Liver (tissue), 3 donors: ENCODE measurements around the gene OR13A1.

ENCODE experiments used
- EGR1 ChIP-seq, 2 donors: IDR thresholded peaks; 2 replicates each; pipeline ENCODE4 v1.6.1; 2016 to 2018; ENCODE audit warnings: antibody characterized with exemption in 2 of 2, low read depth in 2 of 2
- FOXA2 ChIP-seq: IDR thresholded peaks from 2 replicates; pipeline ENCODE4 v1.6.1; 2016; ENCODE audit warnings: antibody characterized with exemption
- GABPA ChIP-seq, 2 donors: IDR thresholded peaks in 1 of 2; conservative IDR thresholded peaks in 1 of 2; 2 replicates each; pipeline ENCODE4 v1.6.1; 2016; ENCODE audit warnings: antibody characterized with exemption in 2 of 2, mild to moderate bottlenecking in 1 of 2, moderate library complexity in 1 of 2
- HNF4G ChIP-seq: IDR thresholded peaks from 2 replicates; pipeline ENCODE4 v1.6.1; 2016; ENCODE audit warnings: antibody characterized with exemption
- JUND ChIP-seq, 2 donors: IDR thresholded peaks; 2 replicates each; pipeline ENCODE4 v1.6.1; 2016; ENCODE audit warnings: antibody characterized with exemption in 2 of 2
- MAX ChIP-seq: IDR thresholded peaks from 2 replicates; pipeline ENCODE4 v1.6.1; 2016; ENCODE audit warnings: antibody characterized with exemption
- NR2F2 ChIP-seq: IDR thresholded peaks from 2 replicates; pipeline ENCODE4 v1.6.1; 2016; ENCODE audit warnings: antibody characterized with exemption
- TAF1 ChIP-seq: conservative IDR thresholded peaks from 2 replicates; pipeline ENCODE4 v1.6.1; 2016; ENCODE audit warnings: antibody characterized with exemption, mild to moderate bottlenecking
- ZBTB33 ChIP-seq: IDR thresholded peaks from 2 replicates; pipeline ENCODE4 v1.6.1; 2016; ENCODE audit warnings: antibody characterized with exemption
- TF ChIP-seq, protein P1 (sequence below): fragments of 150-350 bp; IDR thresholded peaks from 2 replicates; pipeline ENCODE4 v1.5.1; 2017; ENCODE audit warnings: improper control_type of control experiment, low read depth, low read length; ENCODE audit not compliant: missing input control
- TF ChIP-seq, protein P2 (sequence below): IDR thresholded peaks from 2 replicates; pipeline ENCODE4 v1.6.1; 2016; ENCODE audit warnings: antibody characterized with exemption, mild to moderate bottlenecking
- donor health status: healthy.
- donor health status: healthy.

DNA sequence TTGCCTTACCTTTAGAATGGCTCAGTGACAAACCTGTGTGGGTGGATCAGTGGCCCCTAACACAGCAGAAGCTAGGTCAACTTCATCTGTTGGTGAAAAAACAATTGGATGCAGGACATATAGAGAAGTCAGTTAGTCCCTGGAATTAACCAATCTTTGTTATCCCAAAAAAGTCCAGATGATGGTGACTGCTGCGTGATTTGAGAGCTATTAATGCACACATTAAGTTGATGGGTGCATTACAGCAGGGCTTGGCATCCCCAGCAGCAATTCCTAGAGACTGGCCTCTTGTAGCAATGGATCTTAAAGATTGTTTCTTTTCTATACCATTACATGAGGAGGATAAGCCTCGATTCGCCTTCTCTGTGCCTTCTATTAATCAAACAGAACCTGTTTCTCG, 33.3 kb downstream of the OR13A1 start:
- TF ChIP-seq, protein P1, sequence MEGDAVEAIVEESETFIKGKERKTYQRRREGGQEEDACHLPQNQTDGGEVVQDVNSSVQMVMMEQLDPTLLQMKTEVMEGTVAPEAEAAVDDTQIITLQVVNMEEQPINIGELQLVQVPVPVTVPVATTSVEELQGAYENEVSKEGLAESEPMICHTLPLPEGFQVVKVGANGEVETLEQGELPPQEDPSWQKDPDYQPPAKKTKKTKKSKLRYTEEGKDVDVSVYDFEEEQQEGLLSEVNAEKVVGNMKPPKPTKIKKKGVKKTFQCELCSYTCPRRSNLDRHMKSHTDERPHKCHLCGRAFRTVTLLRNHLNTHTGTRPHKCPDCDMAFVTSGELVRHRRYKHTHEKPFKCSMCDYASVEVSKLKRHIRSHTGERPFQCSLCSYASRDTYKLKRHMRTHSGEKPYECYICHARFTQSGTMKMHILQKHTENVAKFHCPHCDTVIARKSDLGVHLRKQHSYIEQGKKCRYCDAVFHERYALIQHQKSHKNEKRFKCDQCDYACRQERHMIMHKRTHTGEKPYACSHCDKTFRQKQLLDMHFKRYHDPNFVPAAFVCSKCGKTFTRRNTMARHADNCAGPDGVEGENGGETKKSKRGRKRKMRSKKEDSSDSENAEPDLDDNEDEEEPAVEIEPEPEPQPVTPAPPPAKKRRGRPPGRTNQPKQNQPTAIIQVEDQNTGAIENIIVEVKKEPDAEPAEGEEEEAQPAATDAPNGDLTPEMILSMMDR: no peak
- TF ChIP-seq JUND (IDR thresholded peaks at IDR 0.05) (no peak), NR2F2 (no peak), FOXA2 (no peak), GABPA (IDR thresholded peaks at IDR 0.05 in 1 of 2, conservative IDR thresholded peaks at IDR 0.05 in 1 of 2) (no peak), EGR1 (IDR thresholded peaks at IDR 0.05; ENCODE audit: low read depth in 2 of 2) (no peak), ZBTB33 (no peak), MAX (no peak), HNF4G (no peak), TAF1 (no peak)
- TF ChIP-seq, protein P2, sequence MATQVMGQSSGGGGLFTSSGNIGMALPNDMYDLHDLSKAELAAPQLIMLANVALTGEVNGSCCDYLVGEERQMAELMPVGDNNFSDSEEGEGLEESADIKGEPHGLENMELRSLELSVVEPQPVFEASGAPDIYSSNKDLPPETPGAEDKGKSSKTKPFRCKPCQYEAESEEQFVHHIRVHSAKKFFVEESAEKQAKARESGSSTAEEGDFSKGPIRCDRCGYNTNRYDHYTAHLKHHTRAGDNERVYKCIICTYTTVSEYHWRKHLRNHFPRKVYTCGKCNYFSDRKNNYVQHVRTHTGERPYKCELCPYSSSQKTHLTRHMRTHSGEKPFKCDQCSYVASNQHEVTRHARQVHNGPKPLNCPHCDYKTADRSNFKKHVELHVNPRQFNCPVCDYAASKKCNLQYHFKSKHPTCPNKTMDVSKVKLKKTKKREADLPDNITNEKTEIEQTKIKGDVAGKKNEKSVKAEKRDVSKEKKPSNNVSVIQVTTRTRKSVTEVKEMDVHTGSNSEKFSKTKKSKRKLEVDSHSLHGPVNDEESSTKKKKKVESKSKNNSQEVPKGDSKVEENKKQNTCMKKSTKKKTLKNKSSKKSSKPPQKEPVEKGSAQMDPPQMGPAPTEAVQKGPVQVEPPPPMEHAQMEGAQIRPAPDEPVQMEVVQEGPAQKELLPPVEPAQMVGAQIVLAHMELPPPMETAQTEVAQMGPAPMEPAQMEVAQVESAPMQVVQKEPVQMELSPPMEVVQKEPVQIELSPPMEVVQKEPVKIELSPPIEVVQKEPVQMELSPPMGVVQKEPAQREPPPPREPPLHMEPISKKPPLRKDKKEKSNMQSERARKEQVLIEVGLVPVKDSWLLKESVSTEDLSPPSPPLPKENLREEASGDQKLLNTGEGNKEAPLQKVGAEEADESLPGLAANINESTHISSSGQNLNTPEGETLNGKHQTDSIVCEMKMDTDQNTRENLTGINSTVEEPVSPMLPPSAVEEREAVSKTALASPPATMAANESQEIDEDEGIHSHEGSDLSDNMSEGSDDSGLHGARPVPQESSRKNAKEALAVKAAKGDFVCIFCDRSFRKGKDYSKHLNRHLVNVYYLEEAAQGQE: no peak
